Pancreas (tissue), 10 donors: Measurements from ENCODE around the gene HS2ST1. TPM values are rescaled to one million over a fixed set of nuclear protein-coding genes. Genes with fewer than 3 reads are reported as not detected.

Source experiments
- ATAC-seq, 4 donors: fragments of 200-7000 bp; cut with Tn5 transposase; one replicate each; pipeline versions ENCODE4 v1.8.0 to v1.9.1; 2020; ENCODE audit warnings: mild to moderate bottlenecking in 4 of 4, moderate library complexity in 4 of 4
- DNase-seq, 6 donors: peaks; one replicate each; pipeline ENCODE4 v3.0.0-alpha.2; 2020
- FAIRE-seq: peaks from 2 replicates; lab custom pipeline; 2012; peaks lifted over from hg19 to GRCh38; lab: Jason Lieb, UNC
- H3K27ac ChIP-seq, 4 donors: fragments of 200-600 bp; sonication (generic); 1 replicate in 3 of 4; 2 replicates in 1 of 4; pipeline versions ENCODE4 v1.5.0 to v1.8.0; 2020
- H3K27me3 ChIP-seq, 4 donors: fragments of 200-600 bp; one replicate each; pipeline ENCODE4 v1.8.0; 2021
- H3K36me3 ChIP-seq, 3 donors: fragments of 200-600 bp; sonication (generic) in 1 of 3; one replicate each; pipeline versions ENCODE4 v1.5.0 to v1.8.0; 2020 to 2021
- H3K4me1 ChIP-seq, 3 donors: fragments of 200-600 bp; one replicate each; pipeline ENCODE4 v1.8.0; 2021
- H3K4me3 ChIP-seq, 4 donors: fragments of 200-600 bp; sonication (generic) in 2 of 4; one replicate each; pipeline versions ENCODE4 v1.5.0 to v1.8.0; 2020 to 2021
- H3K9me3 ChIP-seq, 4 donors: fragments of 200-600 bp; one replicate each; pipeline ENCODE4 v1.8.0; 2021
- WGBS, 2 donors: extraction: QIAGEN DNeasy Blood & Tissue Kit; methylation state at CpG; one replicate each; pipeline ENCODE4 v1.1.7; 2013; 5-methylcytosine and 5-hydroxymethylcytosine counted together
- intact Hi-C, 3 donors: fragments of 100-400 bp; cut with DNase I; formaldehyde crosslinking; loops; one replicate each; pipeline versions ENCODE4 v1.11.1 to v1.14.2; 2022
- polyA plus RNA-seq, 2 donors: library from polyadenylated mRNA; stranded (reverse); fragments of 200-250 nt; gene quantifications; one replicate each; pipeline ENCODE4 v1.2.3, GENCODE V29; 2013
- total RNA-seq, 6 donors: library from RNA; stranded (reverse); fragmentation: NEBNext Ultra II Directional in 4 of 6; extraction: Animal tissue kit (Norgen Biotek cat#: 25700) in 4 of 6; gene quantifications; one replicate each; pipeline versions ENCODE4 v1.2.1 to v1.2.4, GENCODE V29; 2021 to 2023
- TF ChIP-seq, protein P1 (sequence below), 4 donors: fragments of 200-600 bp; sonication (generic) in 3 of 4; IDR thresholded peaks; one replicate each; pipeline versions ENCODE4 v1.5.0 to v1.8.0; 2021; ENCODE audit warnings: antibody characterized with exemption in 4 of 4
- donor health status: healthy with polysubstance abuse.
- donor health status: DM: no; HTN: no; CAD: no; lungs with moderate emphysema.
- donor health status: DM: no; HTN: no; CAD: no.
- donor health status: control.
- donor health status: control.
- donor health status: Bipolar disorder and iron deficiency.
- donor health status: DM: yes; HTN: yes; CAD: no.
- donor health status: DM: no; HTN: no; CAD: no.
- donor health status: DM: no; HTN: no; CAD: no.
- donor health status: DM: yes; HTN: yes; CAD: no.

Gene HS2ST1
- total and polyA plus RNA-seq, 8 donors = 2.8 to 16.1 (median 10.9) TPM

DNA sequence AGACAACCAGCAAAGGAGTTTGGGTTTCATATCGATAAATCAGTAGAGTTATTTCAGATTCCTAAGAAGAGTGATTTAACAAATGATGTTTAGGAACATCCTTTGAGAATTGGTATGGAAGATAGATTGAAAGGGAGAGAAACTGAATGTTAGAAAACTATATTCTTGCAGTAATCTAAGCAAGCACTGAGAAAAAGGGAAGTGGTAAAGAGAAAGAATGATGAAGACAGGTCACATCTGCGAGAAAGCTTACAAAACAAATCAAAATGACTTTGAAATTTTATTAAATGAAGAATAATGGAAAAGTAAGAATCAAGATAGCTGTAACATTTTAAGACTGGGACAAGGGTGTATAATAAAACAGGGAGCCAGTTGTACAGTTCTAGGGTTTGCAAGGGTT lies 177.0 kb downstream of the HS2ST1 start:
- no peak overlapping the region for H3K27ac ChIP-seq
- no peak for DNase-seq
- WGBS, 2 donors = 92 to 95% methylated on average over 2 of the region's 2 CpGs
- H3K4me3 ChIP-seq = no peak overlapping the region
- H3K9me3 ChIP-seq = no peaks in the 10 kb centered on the region
- H3K4me1 ChIP-seq = no peaks in the 10 kb centered on the region
- FAIRE-seq = no peak
- no peak for ATAC-seq
- TF ChIP-seq, protein P1, sequence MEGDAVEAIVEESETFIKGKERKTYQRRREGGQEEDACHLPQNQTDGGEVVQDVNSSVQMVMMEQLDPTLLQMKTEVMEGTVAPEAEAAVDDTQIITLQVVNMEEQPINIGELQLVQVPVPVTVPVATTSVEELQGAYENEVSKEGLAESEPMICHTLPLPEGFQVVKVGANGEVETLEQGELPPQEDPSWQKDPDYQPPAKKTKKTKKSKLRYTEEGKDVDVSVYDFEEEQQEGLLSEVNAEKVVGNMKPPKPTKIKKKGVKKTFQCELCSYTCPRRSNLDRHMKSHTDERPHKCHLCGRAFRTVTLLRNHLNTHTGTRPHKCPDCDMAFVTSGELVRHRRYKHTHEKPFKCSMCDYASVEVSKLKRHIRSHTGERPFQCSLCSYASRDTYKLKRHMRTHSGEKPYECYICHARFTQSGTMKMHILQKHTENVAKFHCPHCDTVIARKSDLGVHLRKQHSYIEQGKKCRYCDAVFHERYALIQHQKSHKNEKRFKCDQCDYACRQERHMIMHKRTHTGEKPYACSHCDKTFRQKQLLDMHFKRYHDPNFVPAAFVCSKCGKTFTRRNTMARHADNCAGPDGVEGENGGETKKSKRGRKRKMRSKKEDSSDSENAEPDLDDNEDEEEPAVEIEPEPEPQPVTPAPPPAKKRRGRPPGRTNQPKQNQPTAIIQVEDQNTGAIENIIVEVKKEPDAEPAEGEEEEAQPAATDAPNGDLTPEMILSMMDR (IDR thresholded peaks at IDR 0.05) = no peak
- H3K27me3 ChIP-seq = no peaks in the 10 kb centered on the region
- no peaks in the 10 kb centered on the region for H3K36me3 ChIP-seq
- intact Hi-C loops = no loop called here

DNA sequence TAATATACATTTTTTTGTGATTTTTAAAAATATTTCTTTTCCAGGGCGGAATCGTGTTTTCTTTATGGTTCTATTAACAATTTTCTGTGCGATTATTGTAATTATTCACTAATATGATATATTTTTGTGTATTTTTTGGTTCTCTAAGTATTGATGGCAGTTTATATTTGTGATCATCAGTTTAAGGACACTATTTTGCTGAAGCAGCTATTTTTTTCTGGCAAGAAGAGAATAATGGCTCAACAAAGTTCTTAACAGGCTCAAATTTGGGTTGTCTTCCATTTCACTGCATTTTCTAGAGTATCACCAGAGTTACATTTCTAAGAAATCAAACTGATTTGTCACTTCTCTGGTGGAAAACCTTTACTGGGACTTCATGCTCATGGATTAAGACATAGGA lies 178.4 kb downstream of the HS2ST1 start:
- ATAC-seq (no peak), FAIRE-seq (no peak), DNase-seq (no peak)
- Histone ChIP-seq H3K36me3 (no peaks in the 10 kb centered on the region), H3K27me3 (no peaks in the 10 kb centered on the region), H3K4me1 (no peaks in the 10 kb centered on the region), H3K9me3 (no peaks in the 10 kb centered on the region), H3K4me3 (no peak overlapping the region), H3K27ac (no peak overlapping the region)
- intact Hi-C loops = no loop called here
- TF ChIP-seq, protein P1 (IDR thresholded peaks at IDR 0.05) = no peak
- 95 to 97% methylated on average over 3 of the region's 3 CpGs for WGBS, 2 donors

DNA sequence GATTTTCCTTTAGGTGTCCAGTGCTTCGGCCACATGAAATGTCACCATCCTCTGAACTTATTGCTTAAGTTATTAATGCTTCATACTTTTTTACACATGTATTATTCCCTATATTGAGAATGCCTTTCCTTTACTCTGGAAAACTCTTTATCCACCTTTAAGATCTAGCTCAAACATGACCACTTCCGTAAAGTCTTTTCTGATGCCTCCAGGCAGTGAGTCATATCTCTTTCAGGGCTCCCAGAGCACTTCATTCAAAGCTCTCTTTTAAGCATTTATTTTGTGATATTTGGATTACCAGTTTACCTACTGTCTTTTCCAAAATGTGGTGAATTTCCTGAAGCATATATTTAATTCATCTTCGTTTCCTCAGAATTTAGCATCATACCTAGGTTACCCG lies 178.9 kb downstream of the HS2ST1 start:
- intact Hi-C loops = no loop called here
- no peak for ATAC-seq
- no peak overlapping the region for H3K4me3 ChIP-seq

DNA sequence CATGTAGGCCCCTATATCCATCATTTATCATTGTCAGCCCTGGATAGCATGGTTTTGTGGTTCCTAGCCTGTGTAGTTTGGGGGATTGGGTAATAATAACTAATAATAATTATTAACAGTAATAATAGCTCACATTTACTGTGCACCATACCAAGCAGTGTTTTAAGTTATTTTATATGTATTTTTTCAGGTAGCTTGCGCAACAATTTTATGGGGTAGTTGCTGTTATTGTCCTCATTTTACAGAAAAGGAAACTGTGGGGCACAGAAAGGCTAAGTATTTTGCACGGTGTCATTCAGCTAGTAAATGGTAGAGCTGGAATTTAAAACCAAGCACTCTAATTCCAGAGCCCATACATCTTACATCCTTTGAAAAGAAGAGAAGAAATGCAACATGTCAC lies 179.8 kb downstream of the HS2ST1 start:
- ATAC-seq = no peak
- H3K36me3 ChIP-seq = no peaks in the 10 kb centered on the region
- TF ChIP-seq, protein P1 (IDR thresholded peaks at IDR 0.05) = no peak
- no peak for FAIRE-seq
- H3K9me3 ChIP-seq = no peaks in the 10 kb centered on the region
- H3K4me1 ChIP-seq = no peaks in the 10 kb centered on the region
- intact Hi-C loops = no loop called here
- DNase-seq = no peak
- H3K27ac ChIP-seq = no peak overlapping the region
- whole genome bisulfite sequencing, 2 donors = 94 to 98% methylated on average over 2 of the region's 2 CpGs
- no peak overlapping the region for H3K4me3 ChIP-seq
- H3K27me3 ChIP-seq = no peaks in the 10 kb centered on the region

More for the DNA sequence above, 178.9 kb downstream of the HS2ST1 start:
- TF ChIP-seq, protein P1 (IDR thresholded peaks at IDR 0.05) = no peak
- no peak overlapping the region for H3K27ac ChIP-seq
- no peaks in the 10 kb centered on the region for H3K36me3 ChIP-seq
- DNase-seq (no peak), FAIRE-seq (no peak)
- H3K4me1 ChIP-seq = no peaks in the 10 kb centered on the region
- WGBS, 2 donors = 94 to 97% methylated on average over 4 of the region's 4 CpGs
- H3K9me3 ChIP-seq = no peaks in the 10 kb centered on the region
- no peaks in the 10 kb centered on the region for H3K27me3 ChIP-seq

DNA sequence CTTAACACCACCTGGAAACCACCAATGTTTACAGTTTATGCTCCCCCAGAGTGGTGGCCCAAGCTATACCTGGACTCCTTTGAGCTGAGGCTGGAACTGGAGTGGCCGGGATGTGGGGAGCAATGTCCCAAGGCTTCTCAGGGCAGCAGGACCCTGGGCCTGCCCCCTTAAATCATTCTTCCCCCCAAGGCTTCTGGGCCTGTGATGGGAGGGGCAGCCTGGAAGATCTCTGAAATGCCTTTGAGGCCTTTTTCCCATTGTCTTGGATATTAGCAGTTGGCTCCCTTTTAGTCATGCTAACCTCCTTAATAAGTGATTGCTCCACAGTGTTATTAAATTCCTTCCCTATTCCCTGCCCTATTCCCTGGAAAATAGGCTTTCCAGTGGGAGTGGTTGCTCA lies 185.8 kb downstream of the HS2ST1 start:
- Histone ChIP-seq H3K4me3 (no peak overlapping the region), H3K4me1 (no peaks in the 10 kb centered on the region), H3K9me3 (no peaks in the 10 kb centered on the region), H3K36me3 (no peaks in the 10 kb centered on the region), H3K27ac (no peak overlapping the region), H3K27me3 (no peaks in the 10 kb centered on the region)
- FAIRE-seq (no peak), DNase-seq (no peak), ATAC-seq (no peak)
- intact Hi-C loops = no loop called here
- 98 to 100% methylated on average over 1 of the region's 1 CpG for WGBS, 2 donors
- TF ChIP-seq, protein P1 (IDR thresholded peaks at IDR 0.05) = no peak
